HepG2 (cell line): ENCODE measurements around the gene KCTD18.

Source experiments
- CBFB ChIP-seq: sonication (generic); formaldehyde crosslinking; IDR thresholded peaks from 2 replicates; pipeline ENCODE4 v1.4.0; 2020; ENCODE audit warnings: missing genetic modification reagents
- EZH2 ChIP-seq: conservative IDR thresholded peaks from 2 replicates; pipeline ENCODE4 v1.6.1; 2012; ENCODE audit warnings: mild to moderate bottlenecking, low read depth, low read length, moderate library complexity
- TF ChIP-seq, protein P1 (sequence below): sonication (generic); formaldehyde crosslinking; IDR thresholded peaks from 2 replicates; pipeline ENCODE4 v1.5.0; 2020; ENCODE audit warnings: mild to moderate bottlenecking, missing genetic modification reagents, moderate library complexity

DNA sequence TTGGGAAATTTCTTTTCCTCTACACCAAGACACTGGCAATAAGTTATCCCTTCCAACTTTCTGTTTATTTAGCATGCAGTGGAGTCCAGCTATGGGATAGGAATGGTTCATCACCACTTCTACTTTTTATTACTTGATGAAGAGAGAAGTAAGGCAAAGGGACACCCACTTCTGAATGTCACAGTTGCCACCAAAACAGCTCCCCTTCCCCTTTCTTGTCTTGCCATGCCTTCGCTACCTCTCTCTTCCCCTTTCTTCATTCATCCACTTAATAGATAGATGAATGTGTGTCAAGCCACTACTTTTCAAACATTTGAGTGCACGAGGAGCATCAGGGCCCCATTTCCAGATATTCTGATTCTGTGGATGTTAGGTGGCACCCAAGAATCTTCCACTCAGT, 59.6 kb downstream of the KCTD18 start:
- no peak for TF ChIP-seq CBFB (CRISPR knock-in tag)
- TF ChIP-seq EZH2, result no peak
- TF ChIP-seq, protein P1, sequence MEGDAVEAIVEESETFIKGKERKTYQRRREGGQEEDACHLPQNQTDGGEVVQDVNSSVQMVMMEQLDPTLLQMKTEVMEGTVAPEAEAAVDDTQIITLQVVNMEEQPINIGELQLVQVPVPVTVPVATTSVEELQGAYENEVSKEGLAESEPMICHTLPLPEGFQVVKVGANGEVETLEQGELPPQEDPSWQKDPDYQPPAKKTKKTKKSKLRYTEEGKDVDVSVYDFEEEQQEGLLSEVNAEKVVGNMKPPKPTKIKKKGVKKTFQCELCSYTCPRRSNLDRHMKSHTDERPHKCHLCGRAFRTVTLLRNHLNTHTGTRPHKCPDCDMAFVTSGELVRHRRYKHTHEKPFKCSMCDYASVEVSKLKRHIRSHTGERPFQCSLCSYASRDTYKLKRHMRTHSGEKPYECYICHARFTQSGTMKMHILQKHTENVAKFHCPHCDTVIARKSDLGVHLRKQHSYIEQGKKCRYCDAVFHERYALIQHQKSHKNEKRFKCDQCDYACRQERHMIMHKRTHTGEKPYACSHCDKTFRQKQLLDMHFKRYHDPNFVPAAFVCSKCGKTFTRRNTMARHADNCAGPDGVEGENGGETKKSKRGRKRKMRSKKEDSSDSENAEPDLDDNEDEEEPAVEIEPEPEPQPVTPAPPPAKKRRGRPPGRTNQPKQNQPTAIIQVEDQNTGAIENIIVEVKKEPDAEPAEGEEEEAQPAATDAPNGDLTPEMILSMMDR (CRISPR knock-in tag), result no peak
